ENCODE results near the gene IL25. TPM values are rescaled to one million over a fixed set of nuclear protein-coding genes. Genes with fewer than 3 reads are reported as not detected.
"Not testable (repeated sequence)": the region's sequence is repeated elsewhere in the genome, so short reads cannot be mapped to it uniquely, and the experiment has no call there.

Gene IL25
- total and polyA plus RNA-seq, 2 experiments from 2014 or later: not detected

DNA sequence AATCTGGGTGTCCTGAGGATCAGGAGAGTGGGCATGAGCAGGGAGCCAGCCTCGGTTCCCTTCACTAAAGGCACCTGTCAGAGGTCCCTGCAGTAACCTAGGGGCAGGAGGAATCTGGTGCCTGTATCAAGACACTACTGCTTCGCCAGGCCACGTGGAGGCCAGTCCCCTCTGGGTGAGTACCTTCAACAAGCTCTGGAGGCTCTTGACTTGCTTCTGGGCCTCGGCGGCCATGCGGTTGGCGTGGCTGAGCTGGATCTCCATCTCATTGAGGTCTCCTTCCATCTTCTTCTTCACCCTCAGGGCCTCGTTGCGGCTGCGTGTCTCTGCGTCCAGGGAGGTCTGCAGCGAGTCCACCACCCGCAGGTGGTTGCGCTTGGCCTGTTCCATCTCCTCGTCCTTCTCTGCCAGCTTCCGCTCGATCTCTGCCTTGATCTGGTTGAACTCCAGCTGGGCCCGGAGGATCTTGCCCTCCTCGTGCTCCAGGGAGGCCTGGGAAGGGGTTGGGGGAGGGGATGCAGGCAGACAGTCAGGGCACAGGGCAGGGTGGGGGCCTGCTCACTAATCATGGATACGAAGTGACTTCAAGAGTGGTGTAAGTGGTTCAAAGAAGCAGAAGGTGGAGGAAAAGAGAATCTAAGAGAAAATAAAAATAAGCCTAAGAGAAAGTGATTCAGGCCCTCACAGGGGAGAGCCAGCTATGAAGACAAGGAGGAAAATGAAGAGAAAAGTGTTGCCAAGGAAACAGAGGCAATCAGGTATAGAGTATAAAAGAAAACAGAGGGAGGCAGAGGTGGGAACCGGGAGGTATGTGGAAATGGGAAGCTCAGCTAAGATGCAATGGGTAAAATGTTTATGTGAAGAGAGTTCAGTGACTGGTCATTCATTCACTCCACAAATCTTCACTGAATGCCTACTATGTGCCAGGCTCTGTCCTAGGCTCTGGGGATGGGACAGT lies 43.5 kb downstream of the IL25 start:
- TF ChIP-seq EZH2 (IDR thresholded peaks at IDR 0.05; ENCODE audit: insufficient read depth, poor library complexity, severe bottlenecking) (no peak), EZH2phosphoT487 (IDR thresholded peaks at IDR 0.05; ENCODE audit: insufficient read depth, low read depth) (no peak)
- Histone ChIP-seq H4K20me1 (ENCODE audit: insufficient read depth) (no peaks in the 10 kb centered on the region), H3K9ac (no peak overlapping the region), H3K4me3 (no peak overlapping the region), H3K9me2 (ENCODE audit: insufficient read depth) (no peaks in the 10 kb centered on the region), H3K4me1 (ENCODE audit: insufficient read depth) (no peaks in the 10 kb centered on the region), H2AFZ (no peak overlapping the region), H3K79me2 (ENCODE audit: insufficient read depth) (no peaks in the 10 kb centered on the region), H3K36me3 (ENCODE audit: low read depth) (no peaks in the 10 kb centered on the region), H3K9me3 (ENCODE audit: low read depth) (no peaks in the 10 kb centered on the region), H3K27ac (no peak overlapping the region), H3K27me3 (replicated peaks; ENCODE audit: insufficient read depth) (peaks cover 7% of the 10 kb centered on the region), H3F3A (ENCODE audit: insufficient read depth) (no peaks in the 10 kb centered on the region), H3K4me2 (ENCODE audit: unreplicated experiment) (no peak overlapping the region)
- in situ Hi-C loops (cut with MboI): no loop called here
- DNase-seq: no peak
- WGBS, 2 experiments (ENCODE audit: low coverage in 1 of 2, low lambda C conversion rate in 2 of 2, missing lambda C conversion rate in 2 of 2): 56 to 60% methylated on average over 20 to 21 of the region's 21 CpGs

DNA sequence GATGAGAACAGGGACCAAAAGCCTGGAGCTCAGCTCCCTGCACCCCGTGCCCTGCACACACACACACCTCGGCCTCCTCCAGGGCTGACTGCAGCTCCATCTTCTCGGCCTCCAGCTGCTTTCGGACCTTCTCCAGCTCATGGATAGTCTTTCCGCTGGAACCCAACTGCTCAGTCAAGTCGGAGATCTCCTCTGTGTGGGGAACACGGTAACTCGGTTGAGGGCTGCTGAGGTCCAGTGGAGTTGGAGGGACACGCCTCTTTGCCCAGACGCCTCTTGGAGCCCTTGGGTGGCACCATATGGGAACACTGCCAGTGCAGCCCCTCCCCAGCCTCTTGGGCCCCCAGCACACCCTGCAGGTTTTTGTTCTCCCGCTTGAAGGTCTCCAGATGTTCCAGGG lies 44.2 kb downstream of the IL25 start:
- 55 to 56% methylated on average over 11 of the region's 11 CpGs for WGBS, 2 experiments (ENCODE audit: low coverage in 1 of 2, low lambda C conversion rate in 2 of 2, missing lambda C conversion rate in 2 of 2)
- Histone ChIP-seq H3K4me2 (ENCODE audit: unreplicated experiment) (no peak overlapping the region), H3K9me2 (ENCODE audit: insufficient read depth) (no peaks in the 10 kb centered on the region), H3K4me1 (ENCODE audit: insufficient read depth) (no peaks in the 10 kb centered on the region), H3K36me3 (ENCODE audit: low read depth) (no peaks in the 10 kb centered on the region), H4K20me1 (ENCODE audit: insufficient read depth) (no peaks in the 10 kb centered on the region), H3K4me3 (no peak overlapping the region), H2AFZ (no peak overlapping the region), H3F3A (ENCODE audit: insufficient read depth) (no peaks in the 10 kb centered on the region), H3K27me3 (replicated peaks; ENCODE audit: insufficient read depth) (peaks cover 9% of the 10 kb centered on the region; the same call in 1 of the 2 replicates), H3K9me3 (ENCODE audit: low read depth) (no peaks in the 10 kb centered on the region), H3K27ac (no peak overlapping the region), H3K79me2 (ENCODE audit: insufficient read depth) (no peaks in the 10 kb centered on the region), H3K9ac (no peak overlapping the region)
- in situ Hi-C loops (cut with MboI): no loop called here
- no peak for DNase-seq
- TF ChIP-seq EZH2phosphoT487 (IDR thresholded peaks at IDR 0.05; ENCODE audit: insufficient read depth, low read depth): no peak
- TF ChIP-seq EZH2 (IDR thresholded peaks at IDR 0.05; ENCODE audit: insufficient read depth, poor library complexity, severe bottlenecking): no peak

DNA sequence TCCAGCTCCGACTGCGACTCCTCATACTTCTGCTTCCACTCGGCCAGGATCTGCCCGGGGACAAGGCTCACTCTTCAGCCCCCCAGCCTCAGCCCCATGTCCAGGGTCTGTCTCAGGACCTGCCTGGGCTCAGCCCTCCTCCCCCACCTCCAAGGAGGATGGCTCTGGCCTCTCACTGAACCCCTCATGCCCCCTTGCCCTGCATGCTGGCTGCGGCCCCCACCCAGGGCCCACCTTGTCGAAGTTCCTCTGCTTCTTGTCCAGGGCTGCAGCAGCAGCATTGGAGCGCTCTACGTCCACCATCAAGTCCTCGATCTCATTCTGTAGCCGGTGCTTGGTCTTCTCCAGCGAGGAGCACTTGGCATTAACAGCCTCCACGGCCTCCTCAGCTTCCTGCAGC lies 44.7 kb downstream of the IL25 start:
- H3K4me1 ChIP-seq (ENCODE audit: insufficient read depth); H3F3A ChIP-seq (ENCODE audit: insufficient read depth); H4K20me1 ChIP-seq (ENCODE audit: insufficient read depth); H3K79me2 ChIP-seq (ENCODE audit: insufficient read depth); DNase-seq; H3K27me3 ChIP-seq (replicated peaks; ENCODE audit: insufficient read depth); H3K9ac ChIP-seq; H3K27ac ChIP-seq; H2AFZ ChIP-seq; H3K36me3 ChIP-seq (ENCODE audit: low read depth); H3K4me3 ChIP-seq; in situ Hi-C loops (cut with MboI); H3K9me3 ChIP-seq (ENCODE audit: low read depth); H3K9me2 ChIP-seq (ENCODE audit: insufficient read depth); H3K4me2 ChIP-seq (ENCODE audit: unreplicated experiment): not testable (repeated sequence)
- 55 to 57% methylated on average over 12 of the region's 12 CpGs for WGBS, 2 experiments (ENCODE audit: low coverage in 1 of 2, low lambda C conversion rate in 2 of 2, missing lambda C conversion rate in 2 of 2)

DNA sequence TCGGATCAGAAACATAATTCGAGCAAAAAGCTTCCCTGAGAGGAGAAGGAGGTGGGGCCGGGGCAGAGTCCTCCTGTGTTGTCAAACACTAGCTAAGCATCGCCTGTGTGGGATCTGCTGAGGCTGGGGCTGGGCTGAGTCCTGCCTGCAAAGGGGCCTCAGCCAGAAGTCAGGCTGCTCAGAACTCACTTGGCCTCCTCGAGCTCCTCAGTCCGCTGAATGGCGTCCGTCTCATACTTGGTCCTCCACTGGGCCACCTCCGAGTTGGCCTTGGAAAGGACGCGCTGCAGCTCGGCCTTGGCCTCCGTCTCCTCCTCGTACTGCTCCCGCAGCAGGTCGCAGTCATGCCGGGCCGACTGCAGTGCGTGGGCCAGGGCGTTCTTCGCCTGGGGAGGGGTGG lies 45.4 kb downstream of the IL25 start:
- no peak overlapping the region for H3K9ac ChIP-seq
- no peak overlapping the region for H3K4me2 ChIP-seq (ENCODE audit: unreplicated experiment)
- H3K4me3 ChIP-seq: no peak overlapping the region
- DNase-seq: no peak
- no peak for TF ChIP-seq EZH2 (IDR thresholded peaks at IDR 0.05; ENCODE audit: insufficient read depth, poor library complexity, severe bottlenecking)
- no peak for TF ChIP-seq EZH2phosphoT487 (IDR thresholded peaks at IDR 0.05; ENCODE audit: insufficient read depth, low read depth)
- no peaks in the 10 kb centered on the region for H3K36me3 ChIP-seq (ENCODE audit: low read depth)
- WGBS, 2 experiments (ENCODE audit: low coverage in 1 of 2, low lambda C conversion rate in 2 of 2, missing lambda C conversion rate in 2 of 2): 66 to 68% methylated on average over 20 to 21 of the region's 21 CpGs
- no peak overlapping the region for H2AFZ ChIP-seq
- H3K79me2 ChIP-seq (ENCODE audit: insufficient read depth): no peaks in the 10 kb centered on the region
- in situ Hi-C loops (cut with MboI): no loop called here
- H3K9me2 ChIP-seq (ENCODE audit: insufficient read depth): no peaks in the 10 kb centered on the region
- H3K4me1 ChIP-seq (ENCODE audit: insufficient read depth): no peaks in the 10 kb centered on the region
- no peaks in the 10 kb centered on the region for H3F3A ChIP-seq (ENCODE audit: insufficient read depth)
- no peaks in the 10 kb centered on the region for H4K20me1 ChIP-seq (ENCODE audit: insufficient read depth)
- H3K27me3 ChIP-seq (replicated peaks; ENCODE audit: insufficient read depth): peaks cover 4% of the 10 kb centered on the region; the same call in 1 of the 2 replicates
- H3K27ac ChIP-seq: no peak overlapping the region
- no peaks in the 10 kb centered on the region for H3K9me3 ChIP-seq (ENCODE audit: low read depth)

DNA sequence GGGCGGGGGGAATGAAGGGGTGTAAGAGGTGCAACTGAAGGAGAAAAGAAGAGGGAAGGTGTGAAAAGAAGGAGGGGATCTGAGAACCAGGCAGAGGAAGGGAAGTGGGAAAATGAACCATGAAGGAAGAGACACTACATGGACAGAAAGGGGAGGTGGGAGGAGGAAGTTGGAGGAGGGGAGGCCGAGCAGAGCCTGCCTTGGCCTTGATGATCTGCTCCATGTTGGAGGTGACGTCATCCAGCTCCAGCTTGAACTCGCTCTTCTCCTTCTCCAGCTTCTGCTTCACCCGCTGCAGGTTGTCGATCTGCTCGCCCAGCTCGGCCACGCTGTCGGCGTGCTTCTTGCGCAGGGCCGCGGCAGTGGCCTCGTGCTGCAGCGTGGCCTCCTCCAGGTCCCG lies 47.0 kb downstream of the IL25 start:
- H3K4me1 ChIP-seq (ENCODE audit: insufficient read depth); H2AFZ ChIP-seq; in situ Hi-C loops (cut with MboI); H3K36me3 ChIP-seq (ENCODE audit: low read depth); H3K27ac ChIP-seq; H3K9me2 ChIP-seq (ENCODE audit: insufficient read depth); H3K79me2 ChIP-seq (ENCODE audit: insufficient read depth); H3F3A ChIP-seq (ENCODE audit: insufficient read depth); DNase-seq; H3K9ac ChIP-seq; H3K9me3 ChIP-seq (ENCODE audit: low read depth); H3K27me3 ChIP-seq (replicated peaks; ENCODE audit: insufficient read depth); H3K4me3 ChIP-seq; H3K4me2 ChIP-seq (ENCODE audit: unreplicated experiment); H4K20me1 ChIP-seq (ENCODE audit: insufficient read depth): not testable (repeated sequence)
- 22 to 23% methylated on average over 1 to 4 of the region's 17 CpGs for WGBS, 2 experiments (ENCODE audit: low coverage in 1 of 2, low lambda C conversion rate in 2 of 2, missing lambda C conversion rate in 2 of 2)
